Subcutaneous abdominal adipose tissue (tissue), 5 donors: Measurements from ENCODE around the gene CD274.
A peak's percentile ranks its signal among the peaks of the same experiment; 100 is the strongest.

Experiments used
- H3K27ac ChIP-seq: one replicate; pipeline ENCODE4 v1.7.0; 2013; ENCODE audit warnings: low read depth, mild to moderate bottlenecking, inconsistent platforms, low read length, moderate library complexity
- H3K27me3 ChIP-seq, 5 donors: one replicate each; pipeline ENCODE4 v1.7.0; 2013; ENCODE audit warnings: low read length in 5 of 5, inconsistent platforms in 1 of 5; ENCODE audit not compliant: control insufficient read depth in 5 of 5, insufficient read depth in 4 of 5
- H3K36me3 ChIP-seq, 5 donors: one replicate each; pipeline ENCODE4 v1.7.0; 2013; ENCODE audit warnings: low read length in 5 of 5; ENCODE audit not compliant: control insufficient read depth in 5 of 5, insufficient read depth in 5 of 5
- H3K4me1 ChIP-seq, 5 donors: one replicate each; pipeline ENCODE4 v1.7.0; 2013; ENCODE audit warnings: low read length in 5 of 5, mild to moderate bottlenecking in 3 of 5, moderate library complexity in 1 of 5; ENCODE audit not compliant: control insufficient read depth in 5 of 5, insufficient read depth in 5 of 5
- H3K4me3 ChIP-seq, 5 donors: one replicate each; pipeline ENCODE4 v1.7.0; 2013; ENCODE audit warnings: low read length in 5 of 5, low read depth in 1 of 5
- H3K9ac ChIP-seq, 5 donors: one replicate each; pipeline ENCODE4 v1.7.0; 2013; ENCODE audit warnings: low read length in 5 of 5, mild to moderate bottlenecking in 4 of 5, moderate library complexity in 3 of 5
- H3K9me3 ChIP-seq, 5 donors: one replicate each; pipeline ENCODE4 v1.7.0; 2013; ENCODE audit warnings: low read length in 5 of 5; ENCODE audit not compliant: control insufficient read depth in 5 of 5
- donor health status: healthy.
- donor health status: healthy.
- donor health status: healthy.
- donor health status: healthy.
- donor health status: healthy.

CD274 gene

DNA sequence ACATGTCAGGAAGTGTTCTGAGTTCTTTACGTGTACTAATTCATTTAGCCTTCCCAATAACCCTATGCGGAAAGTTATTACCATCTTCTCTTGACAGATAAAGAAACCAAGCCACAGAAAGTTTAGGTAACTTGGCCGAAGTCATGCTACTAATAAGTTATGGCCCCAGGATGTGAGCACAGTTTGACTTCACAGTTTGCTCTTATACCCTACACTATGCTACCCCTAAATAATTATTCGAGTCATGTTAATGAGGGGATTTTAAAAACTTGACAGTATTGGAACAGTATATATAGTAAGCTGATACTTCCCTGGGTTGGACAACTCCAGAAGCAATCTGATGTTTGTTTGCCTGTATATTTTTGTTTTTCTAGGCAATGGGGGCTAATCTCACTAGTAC is 30.6 kb downstream of the CD274 start:
- Histone ChIP-seq H3K27me3 (no peaks in the 10 kb centered on the region), H3K4me3 (no peak overlapping the region), H3K9ac (no peak overlapping the region), H3K4me1 (no peaks in the 10 kb centered on the region), H3K36me3 (no peaks in the 10 kb centered on the region), H3K9me3 (no peaks in the 10 kb centered on the region), H3K27ac (no peak overlapping the region)

DNA sequence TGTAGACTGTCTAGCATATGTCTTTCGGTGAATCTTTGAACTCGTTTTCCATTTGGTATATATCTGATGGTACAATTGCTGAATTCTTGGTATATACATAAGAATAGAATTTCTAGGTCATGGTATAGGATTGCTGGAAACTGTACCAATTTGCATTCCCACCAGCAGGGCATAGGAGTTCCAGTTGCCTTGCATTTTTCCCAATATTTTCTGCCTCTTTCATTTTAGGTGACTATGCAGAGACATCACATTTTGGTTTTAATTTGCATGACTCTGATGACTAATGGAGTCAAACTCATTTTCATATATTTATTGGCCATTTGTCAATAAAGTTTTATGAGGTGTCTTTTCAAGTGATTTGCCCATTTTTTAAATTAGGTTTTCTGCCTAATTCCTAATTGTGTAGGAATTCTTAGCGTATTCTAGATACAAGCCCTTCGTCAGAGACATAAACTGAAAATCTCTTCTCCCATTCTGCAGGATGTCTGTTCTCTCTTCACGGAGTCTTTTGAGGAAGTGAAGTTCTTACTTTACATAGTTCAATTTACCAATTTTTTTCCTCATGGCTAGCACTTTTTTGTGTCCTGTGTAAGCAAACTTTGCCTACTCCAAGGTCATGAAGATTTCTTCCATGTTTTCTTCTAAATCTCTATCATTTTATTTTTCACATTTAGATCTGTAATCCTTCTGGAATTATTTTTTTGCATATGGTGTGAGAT is 31.1 kb downstream of the CD274 start:
- Histone ChIP-seq H3K9ac (no peak overlapping the region), H3K27ac (no peak overlapping the region), H3K9me3 (no peaks in the 10 kb centered on the region), H3K27me3 (no peaks in the 10 kb centered on the region), H3K4me1 (no peaks in the 10 kb centered on the region), H3K4me3 (no peak overlapping the region), H3K36me3 (no peaks in the 10 kb centered on the region)

DNA sequence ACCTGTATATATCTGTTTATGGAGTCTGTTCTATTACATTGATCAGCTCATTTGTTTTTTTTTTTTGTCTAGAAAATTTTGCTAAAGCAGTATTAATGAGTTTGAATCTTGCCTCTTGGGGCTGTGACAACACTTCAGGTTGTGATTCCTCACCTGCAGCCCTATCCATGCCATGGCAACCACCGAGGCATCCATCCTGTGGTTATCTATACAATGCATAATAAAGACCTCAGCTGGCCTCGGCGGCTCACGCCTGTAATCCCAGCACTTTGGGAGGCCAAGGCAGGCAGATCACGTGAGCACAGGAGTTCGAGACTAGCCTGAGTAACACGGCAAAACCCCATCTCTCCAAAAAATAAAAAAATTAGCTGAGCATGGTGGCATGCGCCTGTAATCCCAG is 31.9 kb downstream of the CD274 start:
- H3K4me1 ChIP-seq: no peaks in the 10 kb centered on the region
- H3K9ac ChIP-seq: no peak overlapping the region
- no peak overlapping the region for H3K4me3 ChIP-seq
- H3K9me3 ChIP-seq: no peaks in the 10 kb centered on the region
- no peak overlapping the region for H3K27ac ChIP-seq
- H3K36me3 ChIP-seq: no peaks in the 10 kb centered on the region
- H3K27me3 ChIP-seq: no peaks in the 10 kb centered on the region

DNA sequence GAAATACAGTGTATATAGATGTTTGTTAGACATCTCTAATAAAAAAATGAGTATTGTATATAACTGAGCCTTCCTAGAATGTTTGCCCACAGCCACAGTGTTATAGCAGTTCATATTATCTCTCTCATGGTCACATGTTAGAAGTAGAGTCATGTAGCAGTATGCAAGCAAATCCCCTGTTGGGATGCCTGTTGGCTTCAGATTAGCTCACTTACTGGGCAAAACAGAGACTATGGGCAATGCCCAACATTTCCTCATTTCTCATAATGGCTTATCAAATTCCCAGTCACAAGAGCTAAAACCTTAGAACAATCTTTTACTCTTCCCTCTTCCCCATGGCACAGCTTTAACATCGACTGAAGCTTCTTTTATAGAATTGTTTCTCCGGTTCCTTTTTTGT is 33.0 kb downstream of the CD274 start:
- no peaks in the 10 kb centered on the region for H3K9me3 ChIP-seq

DNA sequence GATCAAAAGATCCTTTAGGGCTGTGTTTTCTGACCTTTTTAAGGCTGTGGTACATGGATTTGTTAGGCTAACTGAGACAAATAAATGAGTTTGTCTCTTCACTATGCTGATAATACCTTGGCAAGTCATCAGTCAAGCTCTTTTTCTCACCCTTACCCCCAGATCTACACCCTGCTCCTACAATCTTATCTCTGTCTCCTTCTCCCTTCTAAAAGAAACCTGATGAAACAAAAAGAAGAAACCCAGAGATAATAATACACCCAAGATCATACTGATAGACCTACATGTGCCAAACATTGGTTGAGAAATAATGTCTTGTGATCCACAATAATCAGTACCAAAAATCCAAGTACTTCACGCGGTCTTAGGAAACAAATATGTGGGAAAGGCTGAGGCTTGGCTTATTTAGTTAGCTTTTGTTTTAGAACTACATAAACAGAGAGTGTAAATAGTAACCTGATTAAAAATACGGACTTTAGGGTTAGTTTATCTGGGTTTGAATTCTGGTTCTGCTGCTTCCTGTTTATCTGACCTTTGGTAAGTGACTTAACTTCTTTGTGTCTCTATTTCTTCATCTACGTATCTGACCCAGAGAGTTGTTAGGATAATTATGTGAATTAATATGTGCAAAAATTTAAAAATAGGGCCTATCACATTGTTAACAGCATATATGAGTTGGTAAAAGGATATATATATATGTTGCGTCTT is 35.2 kb downstream of the CD274 start:
- Histone ChIP-seq H3K9ac (no peak overlapping the region), H3K36me3 (no peaks in the 10 kb centered on the region), H3K4me1 (peaks cover 0 to 12% (median 4%) of the 10 kb centered on the region in 5 donors), H3K9me3 (no peaks in the 10 kb centered on the region), H3K27ac (no peak overlapping the region), H3K4me3 (no peak overlapping the region), H3K27me3 (no peaks in the 10 kb centered on the region)

More for the DNA sequence above, 33.0 kb downstream of the CD274 start:
- H3K36me3 ChIP-seq: no peaks in the 10 kb centered on the region
- no peaks in the 10 kb centered on the region for H3K4me1 ChIP-seq
- no peaks in the 10 kb centered on the region for H3K27me3 ChIP-seq
- no peak overlapping the region for H3K9ac ChIP-seq
- H3K27ac ChIP-seq: no peak overlapping the region
- H3K4me3 ChIP-seq: no peak overlapping the region

DNA sequence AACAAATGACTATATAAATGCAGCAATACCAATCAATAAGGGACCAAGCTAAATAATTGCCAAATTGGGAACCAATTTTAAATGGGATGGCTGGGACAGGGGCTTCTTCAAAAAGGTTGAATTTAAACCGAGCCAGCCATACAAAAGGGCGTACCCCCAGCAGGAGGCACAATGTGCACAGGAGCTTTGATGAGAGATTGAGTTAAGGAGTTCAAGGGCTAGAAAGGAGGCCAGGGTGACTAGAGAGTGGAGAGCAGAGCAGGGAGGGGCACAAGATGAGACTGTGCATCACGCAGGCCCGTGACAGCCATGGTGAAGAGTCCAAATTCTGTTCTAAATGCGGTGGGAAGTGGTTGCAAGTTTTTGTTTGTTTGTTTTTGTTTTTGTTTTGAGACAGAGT is 36.6 kb downstream of the CD274 start:
- no peaks in the 10 kb centered on the region for H3K36me3 ChIP-seq
- no peak overlapping the region for H3K4me3 ChIP-seq

DNA sequence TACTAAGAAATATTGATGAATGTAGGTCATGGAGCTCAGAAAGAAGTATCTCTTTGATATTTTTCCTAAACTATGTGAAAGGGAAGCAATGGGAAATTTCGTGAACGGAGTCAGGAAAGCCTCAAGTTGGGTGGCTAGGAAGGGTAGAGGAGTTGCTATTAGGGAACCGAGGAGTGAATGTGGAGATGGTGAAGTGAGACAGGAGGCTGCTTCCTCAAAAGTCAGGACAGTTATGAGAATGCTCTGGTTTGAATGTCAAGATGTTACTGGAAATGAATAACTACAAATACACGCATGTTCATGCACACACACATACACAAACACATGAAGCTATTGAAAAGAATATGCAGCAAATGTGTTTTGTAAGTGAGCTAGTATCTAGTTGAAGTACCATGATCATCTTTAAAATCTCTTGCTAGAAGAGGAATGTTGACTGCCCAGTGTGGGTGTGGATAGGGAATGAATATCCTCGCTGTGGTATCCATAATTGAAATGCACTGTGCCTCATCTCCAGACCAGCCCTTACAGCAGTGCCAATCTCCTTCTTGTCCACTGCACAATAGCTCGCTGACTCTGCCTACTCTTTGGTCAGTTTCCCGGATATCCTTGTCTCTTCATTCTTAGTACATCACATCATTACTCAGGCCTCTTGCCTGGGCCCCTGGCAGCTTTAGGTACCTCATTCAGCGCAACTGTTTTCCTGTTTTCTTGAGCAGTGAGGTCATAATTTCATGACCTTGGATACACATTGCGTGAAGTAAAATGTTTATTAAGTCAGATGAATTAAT is 38.1 kb downstream of the CD274 start:
- no peak overlapping the region for H3K9ac ChIP-seq
- H3K27ac ChIP-seq: no peak overlapping the region
- no peaks in the 10 kb centered on the region for H3K27me3 ChIP-seq
- H3K9me3 ChIP-seq: no peaks in the 10 kb centered on the region
- H3K4me3 ChIP-seq: no peak overlapping the region
- H3K36me3 ChIP-seq: no peaks in the 10 kb centered on the region
- H3K4me1 ChIP-seq: peaks cover 0 to 12% (median 4%) of the 10 kb centered on the region in 5 donors

More for the DNA sequence above, 36.6 kb downstream of the CD274 start:
- Histone ChIP-seq H3K4me1 (peaks cover 0 to 12% (median 4%) of the 10 kb centered on the region in 5 donors), H3K27ac (no peak overlapping the region), H3K27me3 (no peaks in the 10 kb centered on the region), H3K9me3 (no peaks in the 10 kb centered on the region), H3K9ac (no peak overlapping the region)

DNA sequence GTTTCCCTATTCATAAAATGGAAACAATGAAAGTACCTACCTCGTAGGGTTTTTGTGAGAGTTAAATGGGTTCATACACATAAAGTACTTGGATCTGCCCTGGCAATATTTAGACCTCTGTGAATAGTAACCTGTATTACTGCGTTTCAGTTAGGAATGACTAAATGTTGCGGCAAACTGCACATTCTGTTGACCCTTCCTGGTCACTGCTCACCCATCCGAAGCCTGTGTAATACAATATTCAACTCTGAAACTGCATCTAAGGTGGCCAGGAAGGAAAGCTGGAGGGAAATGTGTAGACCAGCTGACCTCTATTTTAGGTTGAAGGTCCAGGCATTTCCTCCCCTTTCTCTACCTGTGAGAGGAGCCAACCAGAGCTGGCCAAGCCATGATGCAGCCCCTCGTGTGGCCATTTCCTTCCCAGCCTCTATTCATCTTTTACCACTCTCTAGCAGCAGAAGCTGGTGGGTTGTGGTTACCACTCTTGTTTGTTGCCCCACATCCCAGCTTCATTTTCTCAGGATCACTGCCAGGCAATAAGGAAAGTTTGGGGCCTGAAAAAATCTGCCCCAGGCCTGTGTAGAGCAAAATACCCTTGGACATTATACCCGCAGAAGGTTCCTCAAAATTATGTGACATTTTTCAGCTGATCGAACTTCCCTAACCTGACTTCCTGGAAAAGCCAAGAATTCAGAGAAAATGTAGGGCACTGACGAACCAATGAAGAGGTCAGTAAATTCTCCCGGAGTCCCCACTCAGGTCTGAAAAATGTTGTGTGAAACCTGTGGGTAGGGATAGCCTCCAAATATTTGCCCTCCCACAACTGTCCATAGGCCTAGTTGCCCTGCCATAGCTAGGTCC is 39.5 kb downstream of the CD274 start:
- Histone ChIP-seq H3K36me3 (no peaks in the 10 kb centered on the region), H3K4me3 (no peak overlapping the region), H3K27ac (no peak overlapping the region), H3K27me3 (no peaks in the 10 kb centered on the region), H3K9me3 (no peaks in the 10 kb centered on the region), H3K4me1 (peaks cover 0 to 12% (median 4%) of the 10 kb centered on the region in 5 donors), H3K9ac (no peak overlapping the region)

DNA sequence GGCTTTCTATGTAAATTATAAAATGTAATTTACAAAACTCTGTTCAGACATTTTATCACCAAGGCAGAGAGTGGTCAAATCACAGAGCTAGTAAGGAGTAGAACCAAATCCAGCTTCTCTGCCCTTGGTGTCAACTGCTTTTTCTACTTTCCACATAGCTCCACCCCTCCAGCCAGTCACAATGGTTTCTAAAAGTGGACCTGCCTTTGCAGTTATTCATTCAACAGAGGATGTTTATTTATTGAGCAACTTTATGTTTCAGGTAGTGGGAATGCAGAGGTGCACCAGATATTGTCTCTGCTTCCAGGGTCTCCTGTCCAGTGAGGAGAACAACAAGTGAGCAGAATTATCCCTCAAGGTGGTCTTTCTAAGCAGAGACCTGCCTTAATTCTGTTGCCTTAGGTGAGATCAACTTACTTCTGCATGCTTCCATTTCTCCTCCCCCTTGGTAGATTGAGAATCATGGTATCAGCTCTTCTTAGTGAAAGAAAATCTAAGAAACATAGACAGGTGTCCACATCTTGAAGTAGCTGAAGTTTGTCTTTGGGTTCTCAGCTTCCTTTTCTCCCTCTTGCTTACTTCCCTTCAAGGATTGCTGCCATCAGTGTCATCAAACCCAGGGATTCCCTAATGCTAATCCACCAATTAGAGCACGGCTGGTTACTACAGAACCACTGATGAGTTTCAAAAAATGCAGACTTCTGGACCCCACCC is 42.8 kb downstream of the CD274 start:
- no peaks in the 10 kb centered on the region for H3K9me3 ChIP-seq
- H3K27ac ChIP-seq: peak overlapping the region; percentile 72
- no peak overlapping the region for H3K9ac ChIP-seq
- no peaks in the 10 kb centered on the region for H3K36me3 ChIP-seq
- H3K27me3 ChIP-seq: no peaks in the 10 kb centered on the region
- peaks cover 0 to 12% (median 4%) of the 10 kb centered on the region in 5 donors for H3K4me1 ChIP-seq
- H3K4me3 ChIP-seq: no peak overlapping the region
